GM18907 (cell line): ENCODE measurements around the gene ASCL2.

ENCODE experiments used
- ATAC-seq: cut with Tn5 transposase; IDR thresholded peaks from one replicate; pipeline ENCODE4 v1.9.1; 2021; ENCODE audit warnings: mild to moderate bottlenecking, moderate library complexity; ENCODE audit not compliant: unreplicated experiment

Gene ASCL2

DNA sequence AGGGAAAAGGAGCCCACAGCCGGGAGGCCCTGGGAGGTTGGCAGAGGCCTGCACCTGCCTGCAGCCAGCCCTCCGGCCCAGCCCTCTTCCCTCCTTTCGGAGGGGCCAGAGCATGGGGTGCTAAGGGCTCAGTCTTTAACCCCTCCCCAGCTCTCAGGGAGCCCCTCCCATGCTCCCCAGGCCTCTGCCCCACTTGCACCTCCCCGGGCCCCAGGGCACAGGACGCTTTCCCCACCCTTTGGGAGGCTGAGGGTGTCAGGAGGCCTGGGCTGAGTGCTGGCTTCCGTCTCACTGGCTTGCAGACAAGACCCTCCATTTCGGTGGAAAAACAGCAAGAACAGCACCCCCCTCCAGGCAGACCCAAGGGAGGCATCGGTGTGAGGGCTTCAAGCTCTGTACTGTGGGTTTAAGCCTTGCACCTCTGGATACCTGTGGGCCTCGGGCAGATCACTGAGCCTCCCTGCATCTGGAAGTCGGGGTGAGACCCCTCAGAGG is 7.3 kb downstream of the ASCL2 start:
- no peak for ATAC-seq

- no peak for ATAC-seq
Observed at GRCh38 chr11:2262301-2263070, 7.9 kb downstream of the ASCL2 start.

DNA sequence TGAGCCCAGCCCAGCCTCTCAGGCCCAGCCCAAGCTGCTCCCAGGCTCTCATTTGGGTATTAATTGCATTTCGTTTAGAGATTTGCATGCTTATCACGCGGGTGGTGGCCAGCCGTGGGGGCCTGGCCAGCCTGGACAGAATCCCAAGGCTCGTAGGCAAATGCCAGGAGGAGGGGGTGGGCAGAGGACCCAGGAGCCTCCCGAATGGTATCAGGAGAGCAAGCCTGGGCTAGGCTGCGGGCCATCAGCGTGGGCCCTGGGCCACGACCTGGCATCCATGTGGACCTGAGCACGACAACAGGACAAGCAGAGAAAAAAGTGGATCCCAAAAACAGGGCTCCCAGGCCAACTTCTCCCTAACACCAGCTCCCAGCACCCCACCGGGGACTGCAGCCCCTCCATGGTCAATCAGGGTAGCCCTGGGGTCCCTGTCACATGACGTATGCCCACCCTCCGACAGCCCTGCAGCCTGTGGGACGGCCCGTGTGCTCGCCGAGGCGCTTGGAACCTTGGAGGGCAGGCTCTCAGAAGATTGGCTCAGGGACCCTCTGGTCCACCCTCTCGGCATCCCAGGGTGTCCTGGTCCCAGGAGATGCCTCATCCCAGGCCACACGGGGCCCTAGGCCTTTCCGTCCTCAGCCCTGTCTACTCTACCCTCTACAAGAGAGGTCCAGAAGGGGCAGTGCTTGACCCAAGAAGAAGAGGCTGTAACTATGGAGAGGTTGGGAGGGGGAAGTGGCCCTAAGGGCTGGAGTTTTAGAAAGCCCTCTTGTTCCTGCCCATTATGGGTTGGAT is 8.8 kb downstream of the ASCL2 start:
- no peak for ATAC-seq

GRCh38 chr11:2260491-2261364 is 9.7 kb downstream of the ASCL2 start:
- ATAC-seq: no peak

- no peak for ATAC-seq
Observed at GRCh38 chr11:2259897-2260451, 10.4 kb downstream of the ASCL2 start.

GRCh38 chr11:2259466-2259830 is 10.9 kb downstream of the ASCL2 start:
- no peak for ATAC-seq

- no peak for ATAC-seq
Observed at GRCh38 chr11:2258501-2259465, 11.6 kb downstream of the ASCL2 start.

DNA sequence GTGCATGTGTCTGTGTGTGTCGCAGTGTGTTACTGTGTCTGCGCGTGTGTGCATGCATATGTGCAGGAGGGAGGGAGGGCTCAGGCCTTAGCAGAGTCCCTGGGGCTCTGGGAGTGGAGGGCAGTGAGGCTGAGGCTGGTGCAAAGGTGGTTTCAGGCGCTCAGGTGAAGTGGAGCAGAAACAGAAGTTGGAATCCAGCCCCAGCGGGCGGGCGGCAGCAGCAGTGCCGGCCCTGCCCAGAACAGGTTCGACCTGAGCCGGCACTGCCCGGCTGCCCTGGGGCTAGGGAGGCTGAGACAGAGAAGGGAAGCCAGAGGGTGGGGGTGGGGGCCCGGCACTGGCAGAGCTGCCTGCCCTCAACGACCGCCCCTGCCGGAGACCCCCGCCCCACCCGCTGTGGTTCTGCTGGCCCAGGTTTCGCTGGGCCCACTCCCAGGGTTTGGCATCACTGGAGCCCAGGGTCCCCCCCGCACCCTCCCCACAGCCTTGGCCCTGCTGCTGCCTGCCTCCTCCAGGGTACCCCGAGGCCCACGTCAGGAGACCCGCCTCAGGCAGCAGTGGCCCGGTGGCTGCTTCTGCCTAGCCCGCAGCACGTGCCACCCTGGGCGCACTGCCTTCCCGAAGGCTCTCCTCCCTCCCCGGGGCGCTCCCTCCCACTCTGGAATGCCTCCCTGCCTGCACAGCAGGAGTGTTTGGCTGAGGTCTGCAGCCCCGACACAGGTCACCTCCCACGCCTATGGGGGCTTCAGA is 13.3 kb downstream of the ASCL2 start:
- no peak for ATAC-seq

- ATAC-seq: no peak
Observed at GRCh38 chr11:2256293-2256913, 14.0 kb downstream of the ASCL2 start.

DNA sequence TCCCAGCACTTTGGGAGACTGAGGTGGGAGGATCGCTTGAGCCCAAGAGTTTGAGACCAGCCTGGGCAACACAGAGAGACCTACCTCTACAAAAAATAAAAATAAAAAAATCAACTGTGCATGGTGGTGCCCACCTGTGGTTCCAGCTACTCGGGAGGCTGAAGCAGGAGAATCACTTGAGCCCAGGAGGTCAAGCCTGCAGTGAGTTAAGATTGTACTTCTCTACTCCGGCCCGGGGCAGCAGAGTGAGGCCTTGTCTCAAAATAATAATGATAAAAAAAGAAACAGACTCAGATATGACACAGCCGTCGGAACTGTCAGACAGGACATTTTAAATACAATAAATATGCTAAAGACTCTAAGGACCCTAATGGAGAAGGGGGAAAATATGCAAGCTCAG is 18.4 kb downstream of the ASCL2 start:
- ATAC-seq: no peak

- ATAC-seq: no peak
Observed at GRCh38 chr11:2251138-2251537, 19.2 kb downstream of the ASCL2 start.

DNA sequence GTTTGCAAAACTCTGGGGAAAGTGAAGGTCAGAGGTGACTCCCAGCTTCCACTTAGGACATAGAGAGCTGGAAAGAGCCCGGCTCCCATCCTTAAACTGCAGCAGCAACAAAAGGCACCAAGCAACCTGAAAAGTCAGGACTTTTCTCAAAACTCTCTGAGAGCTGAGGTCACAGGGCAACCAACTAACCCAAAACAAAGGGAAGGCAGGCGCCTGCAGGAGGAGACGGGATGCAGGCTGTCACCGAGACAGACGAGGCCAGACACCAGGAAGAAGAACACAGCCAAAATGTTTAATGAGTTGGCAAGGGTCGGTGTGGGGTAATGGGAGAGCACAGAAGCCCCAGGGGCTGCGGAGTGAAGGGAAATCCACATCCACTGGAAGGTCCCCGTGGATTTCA is 19.9 kb downstream of the ASCL2 start:
- ATAC-seq: no peak

- ATAC-seq: no peak
Observed at GRCh38 chr11:2250041-2250440, 20.3 kb downstream of the ASCL2 start.

DNA sequence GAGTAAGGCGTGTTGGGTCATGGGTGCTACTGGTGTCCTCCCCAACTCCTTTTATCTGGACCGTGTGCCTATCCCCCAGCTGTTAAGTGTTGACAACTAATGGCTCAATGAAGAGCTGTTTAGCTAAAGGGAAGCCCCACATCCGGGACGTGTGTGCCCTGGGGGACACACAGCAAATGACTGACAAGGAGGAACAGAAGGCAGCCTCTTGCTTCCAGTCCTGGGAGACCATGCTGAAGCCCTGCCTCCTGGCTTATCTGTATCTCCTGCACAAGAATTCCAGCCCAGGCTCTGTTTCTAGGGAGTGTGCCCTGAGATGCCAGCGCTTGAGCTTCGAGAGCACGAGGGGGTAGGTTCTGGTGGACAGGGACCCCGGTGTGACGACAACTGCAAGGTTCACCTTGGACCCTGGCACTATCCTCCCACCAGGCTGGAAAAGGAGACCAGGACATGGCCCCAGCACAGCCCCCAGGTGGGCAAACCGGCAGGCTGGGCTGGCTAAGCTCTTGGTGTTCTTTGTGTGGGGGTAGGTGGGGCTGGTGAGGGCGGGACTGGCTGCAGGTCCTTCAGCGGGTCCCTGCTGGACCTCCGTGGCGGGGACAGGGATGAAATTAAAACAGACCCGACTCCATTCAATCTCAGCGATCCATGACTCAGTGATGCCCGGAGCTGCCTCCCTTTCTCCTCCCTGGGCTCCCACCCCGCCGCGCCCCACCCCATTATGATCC is 21.0 kb downstream of the ASCL2 start:
- no peak for ATAC-seq

GRCh38 chr11:2248762-2249161 is 21.6 kb downstream of the ASCL2 start:
- ATAC-seq: no peak

- no peak for ATAC-seq
Observed at GRCh38 chr11:2248242-2248641, 22.1 kb downstream of the ASCL2 start.

DNA sequence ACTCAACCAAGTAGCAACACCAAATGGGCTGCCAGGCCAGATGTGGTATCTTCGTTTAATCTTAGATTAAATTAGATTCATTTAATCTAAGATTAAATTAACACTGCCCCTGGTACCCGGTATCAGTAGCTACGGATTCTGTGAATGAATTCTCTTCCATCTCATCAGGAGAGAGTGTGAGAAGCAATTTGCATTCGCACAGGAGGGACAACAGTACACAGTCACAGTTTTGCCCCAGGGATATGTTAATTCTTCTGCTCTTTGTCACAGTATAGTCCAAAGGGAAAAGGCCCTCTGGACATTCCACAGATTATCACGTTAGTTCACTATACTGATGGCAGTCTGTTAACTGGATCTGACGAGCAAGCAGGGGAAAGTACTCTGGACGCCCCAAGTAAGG is 22.9 kb downstream of the ASCL2 start:
- ATAC-seq: no peak

DNA sequence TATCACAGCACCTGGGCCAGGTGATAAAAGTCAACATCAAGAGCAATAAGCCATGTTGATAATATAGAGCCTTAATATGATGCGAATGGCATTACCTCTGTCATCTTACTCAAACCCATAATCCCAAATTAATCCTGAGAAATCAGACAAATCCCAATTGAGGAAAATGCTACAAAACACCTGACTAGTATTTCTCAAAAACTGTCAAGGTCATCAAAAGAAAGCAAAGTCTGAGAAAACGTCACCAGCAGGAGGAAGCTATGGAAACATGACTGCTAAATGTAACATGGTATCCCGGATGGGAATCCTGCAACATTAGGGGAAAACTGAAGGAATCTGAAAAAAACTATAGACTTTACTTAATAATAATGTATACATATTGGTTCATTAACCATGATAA is 29.6 kb downstream of the ASCL2 start:
- ATAC-seq: no peak
